RWPE1 (cell line): ENCODE measurements around the gene CAMK1D.

ENCODE experiments used
- CTCF ChIA-PET: fragments of 350-600 bp; sonication (Branson Sonifier 250); formaldehyde crosslinking; extraction: SDS; loops from one replicate; lab custom pipeline; 2021; lab: Yijun Ruan, JAX
- POLR2A ChIA-PET: fragments of 400-600 bp; formaldehyde crosslinking; extraction: SDS; loops from one replicate; lab custom pipeline; 2020; ENCODE audit warnings: antibody characterized with exemption; ENCODE audit not compliant: low non-redundant PET; lab: Yijun Ruan, JAX
- DNase-seq: peaks from one replicate; pipeline ENCODE4 v3.0.0; 2012; ENCODE audit warnings: low spot score
- H3K27ac ChIP-seq: fragments of 450-650 bp; 2 replicates; pipeline ENCODE4 v1.5.1; 2017
- CTCF ChIP-seq: fragments of 450-650 bp; conservative IDR thresholded peaks from 2 replicates; pipeline ENCODE4 v1.5.1; 2017; ENCODE audit warnings: low read depth, mild to moderate bottlenecking

CAMK1D gene

DNA sequence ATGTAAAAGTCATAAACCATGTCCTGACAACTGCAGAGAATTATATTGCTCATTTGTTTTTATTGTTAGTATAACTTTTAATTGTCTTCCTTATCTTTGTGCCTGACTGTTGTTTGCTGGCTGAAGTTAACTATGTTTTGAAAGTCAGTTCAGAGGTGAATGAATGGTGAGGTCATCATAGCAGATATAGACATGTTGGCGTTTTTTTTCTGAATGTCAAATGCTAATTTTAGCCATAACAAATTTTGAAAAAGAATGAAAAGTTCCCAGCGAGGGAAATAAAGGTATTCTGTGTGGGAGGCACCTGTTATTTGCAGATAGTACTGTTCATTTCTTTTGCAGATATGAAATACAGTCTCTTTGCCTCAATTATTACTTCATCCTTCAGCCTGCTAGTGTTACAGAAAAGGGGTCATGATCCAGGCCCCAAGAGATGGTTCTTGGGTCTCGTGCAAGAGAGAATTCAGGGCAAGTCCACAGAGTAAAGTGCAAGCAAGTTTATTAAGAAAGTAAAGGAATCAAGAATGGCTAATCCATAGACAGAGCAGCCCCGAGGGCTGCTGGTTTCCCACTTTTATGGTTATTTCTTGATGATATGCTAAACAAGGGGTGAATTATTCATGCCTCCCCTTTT is 96.5 kb downstream of the CAMK1D start:
- TF ChIP-seq CTCF, result no peak
- ChIA-PET CTCF (no interaction called here), POLR2A (no interaction called here)
- no peak overlapping the region for H3K27ac ChIP-seq
- no peak for DNase-seq

DNA sequence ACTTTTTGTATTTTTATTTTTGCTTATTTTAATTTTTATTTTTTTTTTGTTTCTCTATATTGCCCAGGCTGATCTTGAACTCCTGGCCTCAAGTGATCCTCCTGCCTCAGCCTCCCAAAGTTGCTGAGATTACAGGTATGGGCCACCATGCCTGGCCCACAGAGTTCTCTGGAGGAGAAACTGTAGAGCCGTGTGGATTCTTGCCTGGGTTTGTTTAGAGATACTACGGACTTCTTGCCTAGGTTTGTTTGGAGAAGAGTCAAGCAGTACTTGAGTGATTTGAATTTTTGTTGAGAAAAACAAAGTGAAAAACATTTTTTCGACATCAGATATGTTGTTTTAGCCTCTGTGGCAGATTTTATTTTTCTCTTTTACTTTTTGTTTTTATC is 99.0 kb downstream of the CAMK1D start:
- H3K27ac ChIP-seq, result no peak overlapping the region
- ChIA-PET POLR2A (no interaction called here), CTCF (no interaction called here)
- no peak for DNase-seq
- no peak for TF ChIP-seq CTCF

GRCh38 chr10:12448729-12449391 is 99.5 kb downstream of the CAMK1D start:
- ChIA-PET POLR2A (no interaction called here), CTCF (interaction anchor here (0.6 to 0.7 kb wide), 3 partner anchors 184 to 294 kb away, joined by 3 read pairs; no protein-coding TSS in a partner anchor)
- peak; percentile 42 for DNase-seq
- no peak overlapping the region for H3K27ac ChIP-seq
- TF ChIP-seq CTCF, result no peak

DNA sequence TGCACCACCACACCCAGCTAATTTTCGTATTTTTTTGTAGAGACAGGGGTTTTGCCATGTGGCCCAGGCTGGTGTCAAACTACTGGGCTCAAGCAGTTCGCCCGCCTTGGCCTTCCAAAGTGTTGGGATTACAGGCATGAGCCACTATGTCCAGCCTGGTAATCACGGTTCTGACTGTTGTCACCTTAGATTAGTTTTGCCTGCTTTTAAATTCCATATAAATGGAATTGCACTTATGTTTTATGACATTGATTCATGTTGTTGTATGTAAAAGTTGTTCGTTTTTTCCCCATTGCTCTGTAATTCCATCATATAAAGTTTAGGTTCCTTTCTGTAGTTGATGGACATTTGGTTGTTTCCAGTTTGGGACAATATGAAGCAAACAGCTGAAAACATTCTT is 106.0 kb downstream of the CAMK1D start:
- ChIA-PET POLR2A (no interaction called here), CTCF (no interaction called here)
- peak overlapping the region; percentile 66 for H3K27ac ChIP-seq
- no peak for TF ChIP-seq CTCF
- no peak for DNase-seq

DNA sequence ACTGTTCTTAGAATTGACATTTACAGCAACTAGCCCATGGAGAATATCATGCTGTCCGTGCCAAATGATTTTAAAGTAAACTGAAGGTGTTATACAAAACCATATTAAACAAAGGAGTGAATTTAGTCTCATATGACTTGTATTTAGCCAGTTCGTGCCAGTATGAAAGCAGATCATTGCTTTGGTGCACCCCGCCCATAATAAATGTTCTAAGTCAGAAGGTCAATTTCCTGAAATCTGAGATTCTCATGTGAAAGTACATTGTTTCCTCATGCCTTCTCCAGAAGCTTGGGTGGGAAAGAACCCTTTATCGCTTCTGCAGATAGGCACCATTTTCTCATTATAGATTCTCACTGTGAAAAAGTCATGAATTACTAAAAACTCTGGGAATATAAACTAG is 106.4 kb downstream of the CAMK1D start:
- DNase-seq, result peak; percentile 14
- POLR2A ChIA-PET, result no interaction called here
- TF ChIP-seq CTCF, result no peak
- H3K27ac ChIP-seq, result no peak overlapping the region
- CTCF ChIA-PET, result interaction anchor here (0.8 kb wide), 1 partner anchor 11 kb away, joined by 4 read pairs; no protein-coding TSS in a partner anchor

GRCh38 chr10:12459340-12459739 is 110.0 kb downstream of the CAMK1D start:
- no peak for TF ChIP-seq CTCF
- no peak overlapping the region for H3K27ac ChIP-seq
- DNase-seq, result no peak
- ChIA-PET CTCF (no interaction called here), POLR2A (no interaction called here)
